ENCODE measurements around the gene OR6C6. TPM values are rescaled to one million over a fixed set of nuclear protein-coding genes. Genes with fewer than 3 reads are reported as not detected.

OR6C6 gene
- total RNA-seq (2011; cell fraction: chromatin; rRNA removed; ENCODE audit: low replicate concordance) = not detected in 2 replicates
- total RNA-seq (2011; cell fraction: nucleolus; rRNA removed) = not detected in 2 replicates
- total RNA-seq (2011; cell fraction: nucleoplasm; rRNA removed) = not detected in 2 replicates
- total RNA-seq (2014; rRNA removed) = not detected in 2 replicates
- total RNA-seq (2014; rRNA removed; fragmentation: Illumina TruSeq; extraction: Trizol) = not detected in 2 replicates
- not detected in 2 replicates for total RNA-seq (2015; rRNA removed; fragmentation: Illumina TruSeq; extraction: Trizol)
- total RNA-seq (2021) = not detected in 2 replicates
- polyA plus RNA-seq (2011; rRNA removed) = not detected in 2 replicates
- not detected in 2 replicates for polyA plus RNA-seq (2011; cell fraction: cytosol; rRNA removed)
- polyA plus RNA-seq (2011; cell fraction: nucleus; rRNA removed) = not detected in 2 replicates
- not detected in 2 replicates for polyA plus RNA-seq (2012)
- not detected in 2 replicates for polyA plus RNA-seq (2014; fragmentation: Illumina TruSeq; extraction: Trizol)
- not detected for polyA plus RNA-seq (2014; fragmentation: Nextera tagmentation; extraction: Ambion mirVana)
- not detected in 2 replicates for polyA plus RNA-seq (2014; rRNA removed)
- not detected in 2 replicates for polyA minus RNA-seq (2011; rRNA and poly(A)+ RNA removed)
- not detected in 2 replicates for polyA minus RNA-seq (2011; cell fraction: cytosol; rRNA and poly(A)+ RNA removed)
- polyA minus RNA-seq (2011; cell fraction: nucleus; rRNA and poly(A)+ RNA removed) = not detected in 2 replicates
- Bru-seq, nascent RNA = not detected
- BruChase-seq, experiment 1, labeled RNA remaining after a 2-hour chase = not detected
- BruChase-seq, experiment 2, labeled RNA remaining after a 6-hour chase = not detected
- long read RNA-seq, experiment 1 = 0 reads
- long read RNA-seq, experiment 2 = 0 reads
- long read RNA-seq, experiment 3 = 0 reads

DNA sequence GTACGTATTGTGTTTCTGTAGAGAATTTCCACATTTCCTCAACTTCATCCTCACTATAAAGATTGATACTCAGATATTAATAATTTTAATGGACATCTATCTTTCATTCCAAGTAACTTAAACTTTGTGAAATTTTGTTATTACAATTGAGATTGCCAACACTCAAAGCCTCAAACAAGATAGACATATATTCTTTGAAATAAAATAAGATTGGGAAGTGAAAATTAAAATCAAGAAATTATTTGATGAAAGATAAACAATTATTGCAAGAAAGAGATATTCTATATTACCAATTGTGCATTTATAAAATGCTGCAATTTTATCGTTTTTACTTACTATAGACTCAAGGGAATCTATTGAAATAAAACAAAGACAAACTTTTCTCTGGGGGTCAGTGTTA, at the start of gene OR6C6:
Gene OR6C6 (minus strand): TSS at position 101 of the 400 bp plus-strand sequence. CDS start 1,337 bp downstream, outside the sequence.
- intact Hi-C loops (cut with micrococcal nuclease) (no loop called here), in situ Hi-C loops (cut with MboI) (no loop called here)
- Histone ChIP-seq H3K79me2 (ENCODE audit: control insufficient read depth, insufficient read depth, low read length) (no peaks in the 10 kb centered on the region), H3K4me2 (ENCODE audit: insufficient read depth, low read length) (no peak within 1 kb of the TSS), H3K36me3 (ENCODE audit: control insufficient read depth, insufficient read depth, low read length) (no peaks in the 10 kb centered on the region), H3K27ac (ENCODE audit: extremely low read depth, low read depth, low read length) (no peak within 1 kb of the TSS), H4K20me1 (replicated peaks; ENCODE audit: control insufficient read depth, insufficient read depth, low read length) (no peaks in the 10 kb centered on the region), H3K4me3 (no peak within 1 kb of the TSS), H3K9me1 (ENCODE audit: control insufficient read depth, insufficient read depth, low read length) (no peaks in the 10 kb centered on the region), H3K27me3 (ENCODE audit: control insufficient read depth in 2 of 2, insufficient read depth in 2 of 2, low read length in 2 of 2) (no peaks in the 10 kb centered on the region), H3K9ac (ENCODE audit: insufficient read depth in 1 of 2, low read depth in 2 of 2, low read length in 2 of 2) (no peak within 1 kb of the TSS), H3K9me3 (replicated peaks; ENCODE audit: control insufficient read depth, insufficient read depth, low read depth, low read length) (no peaks in the 10 kb centered on the region), H2AFZ (ENCODE audit: low read depth, low read length) (no peak within 1 kb of the TSS), H3K4me1 (replicated peaks in 1 of 2; ENCODE audit: control insufficient read depth in 2 of 2, insufficient read depth in 2 of 2, low read length in 2 of 2) (no peaks in the 10 kb centered on the region)
- CTCF ChIA-PET (ENCODE audit: low intra/inter-chr PET ratio) = no interaction called here
- POLR2A ChIA-PET = no interaction called here
- FAIRE-seq (no peak), DNase-seq (ENCODE audit: extremely low read depth in 1 of 4, low spot score in 3 of 4) (no peak), ATAC-seq (no peak)
- WGBS (ENCODE audit: insufficient coverage, low coverage, missing lambda C conversion rate) = 2% methylated on average over 2 of the region's 2 CpGs
- no TSS peak for BruUV-seq (replicated peaks)
- TF ChIP-seq ZC3H8 (IDR thresholded peaks at IDR 0.05) (no peak), ZNF133 (CRISPR knock-in tag; IDR thresholded peaks at IDR 0.05) (no peak), TGIF2 (CRISPR knock-in tag; IDR thresholded peaks at IDR 0.05) (no peak), ZBTB1 (CRISPR knock-in tag; IDR thresholded peaks at IDR 0.05; ENCODE audit: borderline replicate concordance, low read depth) (no peak), DDX20 (tag; IDR thresholded peaks at IDR 0.05; ENCODE audit: low read depth) (no peak), SMAD3 (CRISPR knock-in tag; conservative IDR thresholded peaks at IDR 0.05) (no peak), ZNF766 (CRISPR knock-in tag; conservative IDR thresholded peaks at IDR 0.05) (no peak), PPARD (CRISPR knock-in tag; IDR thresholded peaks at IDR 0.05) (no peak), FOXP1 (CRISPR knock-in tag; IDR thresholded peaks at IDR 0.05) (no peak)
- TF ChIP-seq, protein P1, sequence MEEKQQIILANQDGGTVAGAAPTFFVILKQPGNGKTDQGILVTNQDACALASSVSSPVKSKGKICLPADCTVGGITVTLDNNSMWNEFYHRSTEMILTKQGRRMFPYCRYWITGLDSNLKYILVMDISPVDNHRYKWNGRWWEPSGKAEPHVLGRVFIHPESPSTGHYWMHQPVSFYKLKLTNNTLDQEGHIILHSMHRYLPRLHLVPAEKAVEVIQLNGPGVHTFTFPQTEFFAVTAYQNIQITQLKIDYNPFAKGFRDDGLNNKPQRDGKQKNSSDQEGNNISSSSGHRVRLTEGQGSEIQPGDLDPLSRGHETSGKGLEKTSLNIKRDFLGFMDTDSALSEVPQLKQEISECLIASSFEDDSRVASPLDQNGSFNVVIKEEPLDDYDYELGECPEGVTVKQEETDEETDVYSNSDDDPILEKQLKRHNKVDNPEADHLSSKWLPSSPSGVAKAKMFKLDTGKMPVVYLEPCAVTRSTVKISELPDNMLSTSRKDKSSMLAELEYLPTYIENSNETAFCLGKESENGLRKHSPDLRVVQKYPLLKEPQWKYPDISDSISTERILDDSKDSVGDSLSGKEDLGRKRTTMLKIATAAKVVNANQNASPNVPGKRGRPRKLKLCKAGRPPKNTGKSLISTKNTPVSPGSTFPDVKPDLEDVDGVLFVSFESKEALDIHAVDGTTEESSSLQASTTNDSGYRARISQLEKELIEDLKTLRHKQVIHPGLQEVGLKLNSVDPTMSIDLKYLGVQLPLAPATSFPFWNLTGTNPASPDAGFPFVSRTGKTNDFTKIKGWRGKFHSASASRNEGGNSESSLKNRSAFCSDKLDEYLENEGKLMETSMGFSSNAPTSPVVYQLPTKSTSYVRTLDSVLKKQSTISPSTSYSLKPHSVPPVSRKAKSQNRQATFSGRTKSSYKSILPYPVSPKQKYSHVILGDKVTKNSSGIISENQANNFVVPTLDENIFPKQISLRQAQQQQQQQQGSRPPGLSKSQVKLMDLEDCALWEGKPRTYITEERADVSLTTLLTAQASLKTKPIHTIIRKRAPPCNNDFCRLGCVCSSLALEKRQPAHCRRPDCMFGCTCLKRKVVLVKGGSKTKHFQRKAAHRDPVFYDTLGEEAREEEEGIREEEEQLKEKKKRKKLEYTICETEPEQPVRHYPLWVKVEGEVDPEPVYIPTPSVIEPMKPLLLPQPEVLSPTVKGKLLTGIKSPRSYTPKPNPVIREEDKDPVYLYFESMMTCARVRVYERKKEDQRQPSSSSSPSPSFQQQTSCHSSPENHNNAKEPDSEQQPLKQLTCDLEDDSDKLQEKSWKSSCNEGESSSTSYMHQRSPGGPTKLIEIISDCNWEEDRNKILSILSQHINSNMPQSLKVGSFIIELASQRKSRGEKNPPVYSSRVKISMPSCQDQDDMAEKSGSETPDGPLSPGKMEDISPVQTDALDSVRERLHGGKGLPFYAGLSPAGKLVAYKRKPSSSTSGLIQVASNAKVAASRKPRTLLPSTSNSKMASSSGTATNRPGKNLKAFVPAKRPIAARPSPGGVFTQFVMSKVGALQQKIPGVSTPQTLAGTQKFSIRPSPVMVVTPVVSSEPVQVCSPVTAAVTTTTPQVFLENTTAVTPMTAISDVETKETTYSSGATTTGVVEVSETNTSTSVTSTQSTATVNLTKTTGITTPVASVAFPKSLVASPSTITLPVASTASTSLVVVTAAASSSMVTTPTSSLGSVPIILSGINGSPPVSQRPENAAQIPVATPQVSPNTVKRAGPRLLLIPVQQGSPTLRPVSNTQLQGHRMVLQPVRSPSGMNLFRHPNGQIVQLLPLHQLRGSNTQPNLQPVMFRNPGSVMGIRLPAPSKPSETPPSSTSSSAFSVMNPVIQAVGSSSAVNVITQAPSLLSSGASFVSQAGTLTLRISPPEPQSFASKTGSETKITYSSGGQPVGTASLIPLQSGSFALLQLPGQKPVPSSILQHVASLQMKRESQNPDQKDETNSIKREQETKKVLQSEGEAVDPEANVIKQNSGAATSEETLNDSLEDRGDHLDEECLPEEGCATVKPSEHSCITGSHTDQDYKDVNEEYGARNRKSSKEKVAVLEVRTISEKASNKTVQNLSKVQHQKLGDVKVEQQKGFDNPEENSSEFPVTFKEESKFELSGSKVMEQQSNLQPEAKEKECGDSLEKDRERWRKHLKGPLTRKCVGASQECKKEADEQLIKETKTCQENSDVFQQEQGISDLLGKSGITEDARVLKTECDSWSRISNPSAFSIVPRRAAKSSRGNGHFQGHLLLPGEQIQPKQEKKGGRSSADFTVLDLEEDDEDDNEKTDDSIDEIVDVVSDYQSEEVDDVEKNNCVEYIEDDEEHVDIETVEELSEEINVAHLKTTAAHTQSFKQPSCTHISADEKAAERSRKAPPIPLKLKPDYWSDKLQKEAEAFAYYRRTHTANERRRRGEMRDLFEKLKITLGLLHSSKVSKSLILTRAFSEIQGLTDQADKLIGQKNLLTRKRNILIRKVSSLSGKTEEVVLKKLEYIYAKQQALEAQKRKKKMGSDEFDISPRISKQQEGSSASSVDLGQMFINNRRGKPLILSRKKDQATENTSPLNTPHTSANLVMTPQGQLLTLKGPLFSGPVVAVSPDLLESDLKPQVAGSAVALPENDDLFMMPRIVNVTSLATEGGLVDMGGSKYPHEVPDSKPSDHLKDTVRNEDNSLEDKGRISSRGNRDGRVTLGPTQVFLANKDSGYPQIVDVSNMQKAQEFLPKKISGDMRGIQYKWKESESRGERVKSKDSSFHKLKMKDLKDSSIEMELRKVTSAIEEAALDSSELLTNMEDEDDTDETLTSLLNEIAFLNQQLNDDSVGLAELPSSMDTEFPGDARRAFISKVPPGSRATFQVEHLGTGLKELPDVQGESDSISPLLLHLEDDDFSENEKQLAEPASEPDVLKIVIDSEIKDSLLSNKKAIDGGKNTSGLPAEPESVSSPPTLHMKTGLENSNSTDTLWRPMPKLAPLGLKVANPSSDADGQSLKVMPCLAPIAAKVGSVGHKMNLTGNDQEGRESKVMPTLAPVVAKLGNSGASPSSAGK (IDR thresholded peaks at IDR 0.05) = no peak

Measured in K562 (cell line).